ENCODE results near the gene SLC25A25.
A peak's percentile ranks its signal among the peaks of the same experiment; 100 is the strongest.
"Not testable (repeated sequence)": the region's sequence is repeated elsewhere in the genome, so short reads cannot be mapped to it uniquely, and the experiment has no call there.

Gene SLC25A25

DNA sequence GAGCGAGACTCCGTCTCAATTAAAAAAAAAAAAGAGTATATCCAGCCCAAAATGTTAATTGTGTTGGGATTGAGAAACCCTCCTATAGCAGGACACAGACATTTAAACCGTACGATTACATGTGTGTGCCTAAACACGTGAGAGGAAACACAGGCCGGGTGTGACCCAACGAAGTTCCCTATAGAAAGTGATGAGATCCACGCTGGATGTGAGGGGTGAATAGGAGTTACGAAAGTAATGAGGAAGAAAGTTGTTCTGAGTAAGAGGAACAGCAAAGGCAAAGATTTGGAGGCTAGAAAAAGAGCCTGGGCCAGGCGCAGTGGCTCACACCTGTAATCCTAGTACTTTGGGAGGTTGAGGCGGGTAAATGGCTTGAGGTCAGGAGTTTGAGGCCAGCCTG is 14.5 kb upstream of the SLC25A25 start:
- no peak for DNase-seq

DNA sequence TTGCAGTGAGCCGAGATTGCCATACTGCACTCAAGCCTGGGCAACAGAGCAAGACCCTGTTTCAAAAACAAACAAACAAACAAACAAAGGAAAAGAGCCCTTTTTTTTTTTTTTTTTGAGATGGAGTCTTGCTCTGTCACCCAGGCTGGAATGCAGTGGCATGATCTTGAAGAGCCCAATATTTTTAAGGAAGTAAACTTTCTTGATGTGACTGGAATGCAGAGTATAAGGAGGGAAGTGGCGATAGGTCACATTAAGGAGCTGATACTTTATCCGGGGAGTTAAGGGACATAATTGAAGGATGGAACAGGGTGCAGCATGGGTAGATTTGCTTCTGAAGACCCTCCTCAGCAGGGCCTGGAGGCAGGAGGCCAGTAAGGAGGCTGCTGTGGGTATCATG is 13.9 kb upstream of the SLC25A25 start:
- DNase-seq = no peak

DNA sequence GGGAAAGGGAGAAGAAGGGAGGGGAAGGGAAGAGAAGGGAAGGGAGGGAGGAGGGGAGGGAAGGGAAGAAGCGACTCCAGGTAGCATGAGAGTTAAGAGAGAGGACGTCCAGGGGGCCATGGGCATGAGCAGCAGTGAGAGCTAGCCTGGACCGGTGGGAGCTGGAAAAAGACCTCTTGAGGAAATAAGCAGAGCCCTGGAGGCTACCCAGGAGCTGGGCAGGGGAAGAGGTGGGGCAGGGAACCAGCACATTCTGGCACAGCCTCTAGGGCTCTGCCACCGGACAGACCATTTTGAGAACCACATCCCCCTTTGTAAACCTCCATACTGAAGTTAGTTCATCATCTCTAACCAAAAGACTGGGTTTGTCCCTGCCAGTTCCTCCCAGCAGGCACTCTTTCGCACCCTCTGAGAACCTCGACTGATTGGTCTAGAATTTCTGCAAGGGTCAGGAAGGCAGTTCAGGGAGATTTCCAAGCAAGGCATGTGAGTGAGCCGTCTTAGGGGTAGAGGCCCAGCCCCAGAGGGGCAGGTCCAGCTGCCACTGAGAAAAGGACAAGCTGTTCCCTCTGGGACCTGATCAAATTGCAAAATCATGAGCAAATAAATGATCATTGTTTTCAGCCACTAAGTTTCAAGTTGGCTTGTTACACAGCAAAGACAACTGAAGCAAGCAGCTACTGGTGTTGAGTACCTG is 12.5 kb upstream of the SLC25A25 start:
- no peak for DNase-seq

DNA sequence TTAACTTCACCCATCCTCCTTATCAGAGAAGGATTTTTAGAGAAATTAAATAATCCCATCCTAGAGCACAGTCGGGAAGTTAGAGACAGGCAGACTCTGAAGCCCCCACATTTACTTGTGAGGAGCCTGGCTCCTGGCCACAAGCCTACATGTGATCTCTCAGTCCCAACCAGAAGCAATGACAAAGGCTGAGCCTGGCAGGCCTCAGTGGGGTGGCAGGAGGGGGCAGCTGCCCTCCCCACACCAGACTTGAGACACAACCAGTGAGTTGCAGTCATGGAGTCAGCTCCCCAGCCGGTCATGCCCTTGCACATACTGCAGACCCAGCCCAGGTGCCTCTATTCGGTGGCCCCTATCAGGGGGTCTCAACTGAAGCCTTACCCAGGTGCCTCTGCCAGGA is 11.9 kb upstream of the SLC25A25 start:
- no peak for DNase-seq

DNA sequence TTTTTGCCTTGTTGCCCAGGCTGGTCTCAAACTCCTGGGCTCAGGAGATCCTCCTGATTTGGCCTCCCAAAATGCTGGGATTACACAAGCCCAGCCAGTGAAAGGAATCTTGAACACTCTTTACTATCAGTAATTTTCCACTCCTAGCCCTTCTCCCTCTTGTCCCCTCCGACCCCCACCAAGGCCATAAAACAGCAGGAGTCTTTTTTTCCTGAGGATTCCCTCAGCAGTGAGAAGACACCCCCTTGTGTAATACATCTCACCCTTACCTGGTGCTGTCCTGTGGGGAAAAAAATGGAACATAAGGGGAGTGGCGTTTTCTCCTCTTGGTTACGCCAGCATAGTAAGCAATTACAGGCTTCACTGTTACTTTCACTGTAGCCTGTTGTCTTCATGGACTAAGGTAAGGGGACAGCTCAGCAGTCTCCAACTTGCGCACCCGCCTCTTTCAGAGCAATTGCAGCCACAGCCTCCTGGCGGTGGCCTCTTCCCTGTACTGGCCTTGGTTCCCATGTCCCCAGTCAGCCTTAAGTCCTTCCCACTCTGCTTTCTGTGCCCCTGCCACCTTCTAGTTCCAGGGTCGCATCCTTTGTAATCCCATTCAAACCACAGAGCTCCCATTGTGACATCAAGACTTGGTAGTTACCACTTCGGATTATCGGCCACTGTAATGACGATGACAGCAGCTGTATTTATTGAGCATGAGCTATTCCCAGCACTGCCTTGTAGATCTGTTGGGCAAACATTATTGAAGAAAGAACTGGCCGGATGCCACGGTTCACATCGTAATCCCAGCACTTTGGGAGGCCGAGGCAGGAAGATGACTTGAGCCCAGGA is 10.9 kb upstream of the SLC25A25 start:
- no peak for DNase-seq

DNA sequence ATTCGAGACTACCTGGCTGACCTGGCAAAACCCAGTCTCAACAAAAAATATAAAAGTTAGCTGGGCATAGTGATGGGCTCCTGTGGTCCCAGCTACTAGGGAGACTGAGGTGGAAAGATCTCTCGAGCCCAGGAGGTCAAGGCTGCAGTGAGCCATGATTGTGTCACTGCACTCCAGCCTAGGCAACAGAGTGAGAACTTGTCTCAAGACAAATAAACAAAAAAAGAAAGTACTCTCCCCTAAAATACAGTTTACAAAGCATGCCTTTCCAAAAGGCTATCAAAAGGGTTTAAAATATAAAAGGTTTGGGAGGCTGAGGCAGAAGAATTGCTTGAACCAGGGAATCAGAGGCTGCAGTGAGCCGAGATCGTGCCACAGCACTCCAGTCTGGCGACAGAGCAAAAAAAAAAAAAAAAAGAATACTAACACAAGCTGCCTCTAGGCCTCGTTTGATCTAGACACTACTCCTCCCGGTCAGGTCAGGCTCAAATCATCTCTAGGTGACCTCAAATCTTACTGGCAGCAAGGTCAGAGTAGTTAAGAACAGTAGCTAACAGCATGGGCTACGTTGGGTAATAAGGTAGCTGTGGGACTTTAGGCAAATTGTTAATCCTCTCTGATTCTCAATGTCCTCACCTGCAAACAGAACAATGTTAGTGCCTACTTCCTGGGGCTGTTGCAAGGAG is 10.2 kb upstream of the SLC25A25 start:
- DNase-seq = no peak

DNA sequence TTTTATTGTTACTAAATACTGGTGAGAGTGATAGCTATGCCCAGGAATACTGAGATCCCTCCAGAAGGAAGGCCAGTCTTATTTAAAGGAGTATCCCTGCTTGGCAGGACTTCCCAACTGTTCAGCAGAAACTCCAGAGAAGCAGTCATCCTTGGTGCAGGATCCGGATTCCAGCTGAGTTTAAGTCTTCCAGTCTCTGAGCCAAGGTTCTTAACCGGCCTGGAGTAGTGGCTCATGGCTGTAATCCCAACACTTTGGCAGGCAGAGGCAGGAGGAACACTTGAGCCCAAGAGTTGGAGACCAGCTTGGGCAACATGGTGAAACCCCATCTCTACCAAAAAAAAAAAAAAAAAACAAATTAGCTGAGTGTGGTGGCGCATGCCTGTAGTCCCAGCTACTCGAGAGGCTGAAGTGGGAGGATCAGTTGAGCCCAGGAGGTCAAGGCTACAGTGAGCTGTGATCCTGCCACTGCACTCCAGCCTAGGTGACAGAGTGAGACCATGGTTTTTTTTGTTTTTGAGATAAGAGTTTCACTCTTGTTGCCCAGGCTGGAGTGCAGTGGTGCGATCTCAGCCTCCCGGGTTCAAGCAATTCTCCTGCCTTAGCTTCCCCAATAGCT is 8.6 kb upstream of the SLC25A25 start:
- no peak for DNase-seq

DNA sequence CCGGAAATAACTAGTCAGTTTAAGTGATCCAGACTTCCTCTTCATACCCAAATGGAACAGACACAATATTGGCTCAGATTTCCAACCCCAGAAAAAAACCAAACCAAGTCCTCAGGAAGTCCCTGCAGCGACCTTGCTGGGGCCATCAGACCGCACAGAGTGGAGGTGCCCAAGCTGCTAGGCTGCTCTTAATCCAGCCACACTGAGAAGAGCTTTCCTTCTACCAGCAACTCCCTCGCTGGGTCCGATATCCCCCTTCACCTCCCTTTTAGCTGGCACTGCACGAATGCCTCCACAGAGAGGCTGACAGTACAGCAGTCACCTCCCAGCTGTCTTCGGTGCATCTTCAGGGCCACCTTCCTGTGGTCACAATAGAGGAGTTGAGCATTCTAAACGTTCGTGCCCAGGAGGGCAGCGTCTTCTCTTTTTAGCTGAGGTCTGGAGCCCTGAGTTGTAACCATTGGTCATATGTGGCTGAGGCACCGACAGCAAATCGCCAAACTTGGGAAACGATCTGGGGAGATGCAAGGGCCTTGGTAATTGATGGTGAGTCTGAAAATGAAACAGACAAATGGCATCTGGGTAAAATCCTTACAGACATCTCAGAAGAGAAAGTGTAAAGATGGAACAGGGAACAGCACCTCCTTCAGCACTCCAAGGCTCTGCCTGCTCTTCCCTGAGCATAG is 6.6 kb upstream of the SLC25A25 start:
- no peak for DNase-seq

DNA sequence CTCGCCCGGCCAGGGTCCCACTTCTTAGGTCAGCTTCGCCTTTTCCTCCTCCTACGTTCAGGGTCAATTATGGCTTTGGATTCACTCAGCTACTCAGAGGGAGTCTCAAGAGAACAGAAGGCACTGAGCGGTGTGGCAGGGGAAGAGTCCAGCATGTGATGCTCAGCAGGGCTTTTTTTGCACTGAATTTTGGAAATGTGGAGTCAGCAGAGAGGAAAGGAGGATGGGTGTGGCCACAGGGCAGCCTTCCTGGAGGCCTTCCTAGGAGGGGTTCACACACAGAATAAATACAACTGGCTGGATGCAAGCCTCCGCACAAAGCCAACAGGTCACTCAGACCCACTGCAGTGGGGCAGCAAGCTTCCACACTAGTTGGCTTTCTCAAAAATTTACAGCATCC is 5.8 kb upstream of the SLC25A25 start:
- no peak for DNase-seq

DNA sequence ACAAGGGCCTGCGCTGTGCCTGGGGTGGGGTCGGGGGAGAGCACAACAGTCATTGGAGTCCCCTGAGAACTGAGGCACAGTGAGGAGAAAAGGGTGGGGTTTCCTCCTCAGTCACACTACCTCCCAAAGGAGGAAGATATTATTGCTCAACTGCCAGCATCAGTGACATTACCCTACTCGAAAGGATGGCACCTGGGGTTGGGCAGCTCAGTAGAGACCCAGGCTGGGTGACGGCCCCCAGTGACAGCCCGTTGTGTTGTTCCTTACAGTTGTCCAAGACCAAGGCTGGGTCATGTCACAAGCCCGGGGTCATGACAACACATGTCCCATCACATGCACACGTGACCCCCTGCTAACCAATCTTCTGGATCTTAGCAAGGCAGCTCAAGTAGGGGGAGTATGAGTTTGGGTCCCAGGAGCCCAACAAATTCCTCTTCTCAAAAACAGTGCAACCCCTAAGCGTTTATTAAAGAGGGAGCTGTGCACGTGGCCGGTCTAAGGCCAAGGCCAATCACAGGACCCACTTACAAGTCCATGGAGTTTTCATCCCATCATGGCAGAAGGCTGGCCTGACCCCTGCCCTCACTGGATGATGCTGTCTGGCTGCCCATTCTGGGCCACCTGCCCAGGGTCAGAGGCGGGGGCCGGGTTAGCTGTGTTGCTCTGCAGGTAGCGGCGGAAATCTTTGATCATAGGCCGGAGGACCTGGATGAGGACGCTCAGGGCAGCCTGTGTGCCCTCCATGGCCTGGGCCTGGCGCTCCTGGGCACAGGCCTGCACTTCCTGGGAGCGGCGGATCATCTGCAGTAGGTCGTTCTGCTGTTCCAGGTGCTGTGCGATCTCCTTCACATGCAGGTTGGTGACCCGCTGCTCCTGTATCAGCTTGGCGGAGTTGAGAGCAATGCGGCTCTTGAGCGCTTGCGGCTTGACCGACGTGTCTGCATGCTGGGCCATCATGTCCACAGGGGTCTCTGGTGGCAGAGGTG is 4.9 kb upstream of the SLC25A25 start:
- no peak for DNase-seq

DNA sequence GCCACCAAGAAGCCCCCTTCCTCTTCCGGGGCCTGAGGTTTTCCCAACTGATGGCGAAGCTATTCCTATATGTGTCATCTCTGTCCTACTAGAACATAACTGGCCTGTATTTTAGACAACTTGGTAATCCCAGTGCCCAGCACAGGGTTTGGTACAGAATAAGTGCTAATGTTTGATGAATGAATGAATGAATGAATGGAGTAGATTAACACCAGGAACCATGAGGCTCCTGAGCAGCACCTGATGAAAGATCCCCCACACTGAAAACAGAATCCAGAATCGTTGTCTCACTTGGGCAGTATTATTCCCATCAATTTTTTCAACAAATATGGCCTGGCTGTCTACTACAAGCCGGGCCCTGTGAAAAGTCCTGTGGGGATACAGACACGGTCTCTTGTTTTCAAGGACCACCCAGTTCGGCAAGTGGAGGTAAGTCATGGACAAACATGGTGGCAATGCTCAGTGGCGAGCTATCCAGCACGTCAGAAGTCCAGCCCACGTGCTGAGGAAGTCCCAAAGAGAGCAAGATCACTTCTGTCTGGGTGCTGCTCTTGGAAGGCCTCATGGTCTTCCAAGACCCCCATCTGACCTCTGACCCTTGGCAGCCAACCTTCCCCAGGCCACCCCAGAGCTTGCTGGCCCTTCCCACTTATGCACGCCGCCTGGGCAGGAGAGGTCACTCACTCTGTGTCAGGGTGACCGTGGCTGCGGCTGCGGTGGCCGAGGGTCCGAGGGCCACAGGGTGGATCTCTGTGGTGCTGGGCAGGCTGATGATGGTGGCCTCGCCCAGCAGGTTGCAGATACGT is 1.9 kb upstream of the SLC25A25 start:
- no peak for DNase-seq

DNA sequence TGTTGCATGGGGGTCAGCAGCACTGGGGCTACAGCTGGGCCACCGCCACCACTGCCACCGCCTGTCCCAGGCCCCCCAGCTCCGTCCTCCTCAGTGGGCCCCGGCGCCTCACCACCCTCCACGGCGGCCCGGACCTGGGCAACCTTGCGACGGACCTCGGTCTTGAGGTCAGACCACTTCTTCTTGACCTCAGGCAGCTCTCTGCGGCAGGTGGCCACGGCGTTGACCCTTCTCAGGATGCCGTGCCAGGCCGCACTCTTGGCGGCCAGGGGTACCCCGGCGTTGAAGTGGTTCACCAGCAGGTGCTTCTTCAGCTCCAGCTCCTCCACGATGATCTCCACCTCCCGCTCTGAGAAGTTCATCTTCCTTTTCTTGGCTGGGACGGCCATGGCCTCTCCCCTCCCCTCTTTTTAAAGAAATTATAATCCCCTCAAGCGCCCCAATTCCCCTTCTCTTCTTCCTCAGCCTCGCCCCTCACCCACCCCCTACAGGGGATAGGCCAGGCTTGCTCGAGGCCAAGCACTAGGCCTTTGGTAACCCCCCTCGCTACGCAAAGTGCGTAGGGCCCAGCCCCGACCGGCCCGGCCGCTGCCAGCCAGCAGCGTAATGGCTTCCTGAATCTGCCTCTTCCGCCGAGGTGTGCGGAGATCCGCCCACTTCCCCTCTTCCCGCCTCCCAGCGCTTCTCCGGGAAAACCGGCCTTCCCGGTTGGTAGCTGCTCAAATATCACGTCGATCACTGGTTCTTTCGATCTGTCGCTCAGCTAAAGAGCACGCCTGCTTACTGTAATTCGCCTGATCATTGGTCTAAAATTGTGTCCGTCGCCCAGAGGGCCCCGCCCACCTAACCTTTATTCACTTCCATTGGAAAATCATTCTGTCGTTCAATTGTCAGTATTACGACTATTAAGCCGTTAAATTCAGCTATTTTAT is 1.1 kb upstream of the SLC25A25 start, which contains the start of gene NAIF1:
Gene NAIF1 (minus strand): TSS at position 608 of the 932 bp plus-strand sequence. CDS start 219 bp downstream, at position 389.
- DNase-seq = peak; percentile 99

DNA sequence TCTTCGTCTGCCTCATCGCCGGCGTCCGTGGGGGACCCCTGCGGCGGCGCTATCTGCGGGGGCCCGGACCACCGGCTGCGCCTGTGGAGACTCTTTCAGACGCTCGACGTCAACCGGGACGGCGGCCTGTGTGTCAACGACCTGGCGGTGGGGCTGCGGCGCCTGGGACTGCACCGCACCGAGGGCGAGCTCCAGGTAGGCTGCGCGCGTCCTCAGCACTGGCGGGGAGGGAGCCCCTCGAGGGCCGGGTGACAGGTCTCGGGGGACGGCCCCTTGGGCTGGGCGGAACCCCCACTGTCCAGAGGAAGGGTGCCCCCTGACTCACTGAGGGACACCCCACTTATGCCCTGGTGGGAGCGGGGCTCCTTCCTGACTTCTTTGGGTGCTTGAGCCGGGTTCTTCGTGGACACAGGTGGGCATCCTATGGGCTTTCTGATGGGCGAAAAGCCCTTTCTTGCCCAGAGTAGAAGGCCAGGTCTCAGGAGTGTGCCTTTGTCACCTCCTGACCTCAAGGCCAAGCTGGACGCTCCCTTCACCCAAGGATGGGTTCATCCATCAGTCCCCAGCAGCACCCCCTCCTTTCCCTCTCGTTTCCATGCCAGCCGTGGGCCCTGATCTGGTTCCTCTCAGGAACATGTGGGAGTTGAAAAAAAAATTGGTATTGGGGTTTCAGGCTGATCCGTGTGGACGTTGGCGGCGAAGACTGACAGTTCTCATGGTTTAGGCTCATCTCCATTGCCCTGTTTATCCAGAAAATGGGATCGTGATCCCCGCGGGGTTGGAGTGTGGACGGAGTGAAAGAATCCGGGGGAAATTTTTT is 564 bp downstream of the SLC25A25 start:
- DNase-seq = peak; percentile 46

DNA sequence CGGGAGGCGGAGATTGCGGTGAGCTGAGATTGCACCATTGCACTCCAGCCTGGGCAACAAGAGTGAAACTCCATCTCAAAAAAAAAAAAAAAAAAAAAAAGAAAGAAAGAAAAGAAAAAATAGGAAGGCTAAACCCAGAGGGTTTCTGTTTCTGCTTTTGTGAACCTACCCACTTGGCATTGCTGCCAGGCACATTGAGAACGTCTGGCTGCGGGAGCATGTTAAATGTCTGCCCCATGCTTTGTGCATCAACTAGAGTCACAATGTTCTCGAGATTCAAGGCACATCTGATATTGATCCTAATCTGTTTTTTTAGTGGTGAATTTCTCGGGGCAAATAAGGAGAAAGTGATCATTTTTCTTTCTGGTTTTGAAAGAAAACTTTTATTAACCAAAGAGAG is 2.8 kb downstream of the SLC25A25 start:
- no peak for DNase-seq

DNA sequence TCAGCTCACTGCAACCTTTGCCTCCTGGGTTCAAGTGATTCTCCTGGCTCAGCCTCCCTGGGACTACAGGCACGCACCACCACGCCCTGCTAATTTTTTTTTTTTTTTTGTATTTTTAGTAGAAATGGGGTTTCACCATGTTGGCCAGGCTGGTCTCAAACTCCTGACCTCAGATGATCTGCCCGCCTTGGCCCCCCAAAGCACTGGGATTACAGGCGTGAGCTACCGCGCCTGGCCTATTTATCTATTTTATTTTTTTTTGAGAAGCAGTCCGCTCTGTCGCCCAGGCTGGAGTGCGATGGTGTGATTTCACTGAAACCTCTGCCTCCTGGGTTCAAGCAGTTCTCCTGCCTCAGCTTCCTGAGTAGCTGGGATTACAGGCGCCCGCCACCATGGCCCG is 3.4 kb downstream of the SLC25A25 start:
- DNase-seq = not testable (repeated sequence)

DNA sequence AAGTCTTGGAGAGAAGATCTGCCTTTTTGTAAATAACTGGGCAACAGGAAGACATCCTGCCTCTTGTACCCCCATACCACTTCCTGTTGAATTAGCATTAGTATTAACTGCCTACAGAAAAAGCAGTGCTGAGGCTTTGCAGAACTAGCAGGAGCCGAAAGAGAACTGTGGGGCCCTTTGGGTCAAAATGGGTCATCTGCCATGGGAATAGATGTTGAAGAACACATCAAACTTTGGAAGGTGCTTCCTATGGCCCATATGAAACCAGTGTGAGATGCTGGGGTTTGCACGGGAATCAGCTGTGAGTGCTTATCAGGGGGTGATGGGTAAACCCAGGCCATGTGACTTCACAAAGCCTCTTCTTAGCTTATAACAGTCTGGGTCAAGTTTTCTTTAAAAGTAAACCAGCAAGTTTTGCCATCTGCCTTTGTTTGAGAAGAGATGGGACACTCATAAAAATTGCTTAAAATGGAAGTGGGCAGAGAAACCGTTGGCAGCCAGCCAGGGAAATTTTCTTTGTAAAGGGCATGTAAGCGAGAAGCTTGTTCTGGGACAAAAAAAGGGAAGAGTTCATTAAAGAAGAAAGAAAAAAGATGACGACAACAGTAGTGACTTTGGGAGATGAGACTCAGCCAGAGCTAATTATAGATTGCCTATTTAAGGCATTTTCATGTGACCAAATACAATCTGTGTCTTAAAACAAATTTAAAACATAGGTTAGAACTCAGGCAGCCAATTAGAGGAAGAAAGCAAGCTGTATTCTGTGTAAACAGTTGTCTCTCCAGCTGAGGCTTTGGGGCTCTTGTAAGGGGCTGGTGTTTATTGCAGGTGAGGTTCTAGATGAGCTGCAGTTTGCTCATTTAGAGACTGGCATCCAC is 4.4 kb downstream of the SLC25A25 start:
- peak; percentile 85 for DNase-seq

DNA sequence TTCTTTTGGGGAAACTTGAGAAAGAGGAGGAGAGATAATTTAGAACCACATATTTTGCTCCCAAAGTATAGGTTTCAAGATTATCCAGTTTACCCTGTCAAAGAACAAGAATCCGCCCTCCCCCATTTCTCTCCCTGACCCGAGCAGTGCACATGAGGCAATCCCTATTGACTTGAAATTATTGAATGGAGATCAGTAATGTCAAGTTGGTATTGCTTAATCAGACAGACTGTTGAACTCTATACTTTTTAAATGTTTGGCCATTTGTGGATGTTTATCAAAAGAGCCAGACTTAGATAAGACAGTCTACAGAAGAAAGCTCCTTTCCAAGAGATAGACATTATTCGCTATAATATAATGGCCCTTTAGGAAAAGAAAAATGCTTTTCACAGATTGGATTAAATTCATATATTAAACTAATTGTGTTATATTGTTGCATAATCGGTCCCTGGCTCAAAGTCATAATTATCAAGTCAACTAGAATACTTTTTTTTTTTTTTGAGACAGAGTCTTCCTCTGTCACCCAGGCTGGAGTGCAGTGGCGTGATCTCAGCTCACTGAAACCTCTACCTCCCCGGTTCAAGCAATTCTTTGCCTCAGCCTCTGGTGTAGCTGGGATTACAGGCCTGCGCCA is 5.3 kb downstream of the SLC25A25 start:
- DNase-seq = no peak
